Vagina (tissue), 2 donors: Measurements from ENCODE around the gene FAM219A. TPM values are rescaled to one million over a fixed set of nuclear protein-coding genes. Genes with fewer than 3 reads are reported as not detected.

Experiments used
- DNase-seq, 2 donors: peaks; one replicate each; pipeline ENCODE4 v3.0.0-alpha.2; 2017; ENCODE audit errors: extremely low spot score in 2 of 2
- H3K27ac ChIP-seq: fragments of 200-600 bp; sonication (generic); one replicate; pipeline ENCODE4 v1.5.1; 2019
- H3K27me3 ChIP-seq: fragments of 200-600 bp; sonication (generic); one replicate; pipeline ENCODE4 v1.5.1; 2019
- H3K36me3 ChIP-seq, 2 donors: fragments of 200-600 bp; sonication (generic); one replicate each; pipeline ENCODE4 v1.5.1; 2017 to 2019
- H3K4me1 ChIP-seq: fragments of 200-600 bp; sonication (generic); one replicate; pipeline ENCODE4 v1.5.1; 2019
- H3K4me3 ChIP-seq, 2 donors: fragments of 200-600 bp; sonication (generic); 1 replicate in 1 of 2; 2 replicates in 1 of 2; pipeline ENCODE4 v1.5.1; 2016 to 2019
- H3K9me3 ChIP-seq: fragments of 200-600 bp; sonication (generic); one replicate; pipeline ENCODE4 v1.5.1; 2019
- CTCF ChIP-seq, 3 experiments: fragments of 450-650 bp in 2 of 3; fragments of 200-600 bp in 1 of 3; sonication (generic) in 1 of 3; IDR thresholded peaks; one replicate each; pipeline ENCODE4 v1.5.1; 2017 to 2019; ENCODE audit warnings: antibody characterized with exemption in 3 of 3, mild to moderate bottlenecking in 2 of 3, moderate library complexity in 2 of 3
- POLR2A ChIP-seq, 2 donors: fragments of 450-650 bp; IDR thresholded peaks; one replicate each; pipeline ENCODE4 v1.6.1; 2017; ENCODE audit warnings: antibody characterized with exemption in 2 of 2, mild to moderate bottlenecking in 2 of 2, moderate library complexity in 2 of 2
- POLR2AphosphoS5 ChIP-seq, 2 donors: sonication (generic); formaldehyde crosslinking; IDR thresholded peaks; one replicate each; pipeline ENCODE4 v1.9.0; 2017; ENCODE audit warnings: antibody characterized with exemption in 2 of 2, mild to moderate bottlenecking in 2 of 2, low read depth in 1 of 2; ENCODE audit not compliant: insufficient read depth in 1 of 2
- intact Hi-C: fragments of 100-400 bp; cut with DNase I; formaldehyde crosslinking; loops from one replicate; pipeline ENCODE4 v1.15.1; 2023
- total RNA-seq: library from RNA; depleted of rRNA; stranded (reverse); fragments of >200 nt; gene quantifications from one replicate; pipeline ENCODE4 v1.2.3, GENCODE V29; 2016

Gene FAM219A
- 9.3 TPM for total RNA-seq

- no peaks in the 10 kb centered on the region for H3K27me3 ChIP-seq
- peak within 1 kb of the TSS; percentile 83 for H3K27ac ChIP-seq
- intact Hi-C loops, result no loop called here
- peak in 1 of 3 experiments; percentile 22 for TF ChIP-seq CTCF (IDR thresholded peaks at IDR 0.05)
- peak; percentile 93 to 96 for TF ChIP-seq POLR2AphosphoS5 (IDR thresholded peaks at IDR 0.05; ENCODE audit: insufficient read depth in 1 of 2, low read depth in 1 of 2)
- TF ChIP-seq POLR2A (IDR thresholded peaks at IDR 0.05), result peak in 1 of 2 donors; percentile 91
- DNase-seq, result peak; percentile 99
- H3K36me3 ChIP-seq, result no peaks in the 10 kb centered on the region
- H3K4me1 ChIP-seq, result peaks cover 30% of the 10 kb centered on the region
- H3K4me3 ChIP-seq, result peak within 1 kb of the TSS; percentile 86 to 99
- H3K9me3 ChIP-seq, result no peaks in the 10 kb centered on the region
Observed at GRCh38 chr9:34458013-34458958, at the start of gene FAM219A, which contains the start of gene DNAI1. Gene FAM219A (minus strand): TSS chr9:34458570. CDS start chr9:34458263, 307 bp downstream. Gene DNAI1 (plus strand): TSS chr9:34458805. CDS start chr9:34459006, 201 bp downstream.

GRCh38 chr9:34507966-34508365, 49.6 kb upstream of the FAM219A start:
- intact Hi-C loops, result no loop called here
- DNase-seq, result no peak
- Histone ChIP-seq H3K27ac (no peak overlapping the region), H3K9me3 (no peaks in the 10 kb centered on the region), H3K4me3 (no peak overlapping the region), H3K27me3 (no peaks in the 10 kb centered on the region), H3K36me3 (no peaks in the 10 kb centered on the region), H3K4me1 (peaks cover 7% of the 10 kb centered on the region)
- TF ChIP-seq POLR2A (IDR thresholded peaks at IDR 0.05) (no peak), POLR2AphosphoS5 (IDR thresholded peaks at IDR 0.05; ENCODE audit: insufficient read depth in 1 of 2, low read depth in 1 of 2) (no peak), CTCF (IDR thresholded peaks at IDR 0.05) (no peak)

- Histone ChIP-seq H3K36me3 (no peaks in the 10 kb centered on the region), H3K4me1 (peaks cover 12% of the 10 kb centered on the region), H3K27ac (no peak overlapping the region), H3K9me3 (no peaks in the 10 kb centered on the region), H3K4me3 (no peak overlapping the region), H3K27me3 (no peaks in the 10 kb centered on the region)
- no peak for TF ChIP-seq POLR2AphosphoS5 (IDR thresholded peaks at IDR 0.05; ENCODE audit: insufficient read depth in 1 of 2, low read depth in 1 of 2)
- TF ChIP-seq POLR2A (IDR thresholded peaks at IDR 0.05), result no peak
- TF ChIP-seq CTCF (IDR thresholded peaks at IDR 0.05), result no peak
- no peak for DNase-seq
- intact Hi-C loops, result no loop called here
Observed at GRCh38 chr9:34507556-34507955, 49.2 kb upstream of the FAM219A start.

- DNase-seq, result no peak
- intact Hi-C loops, result no loop called here
- Histone ChIP-seq H3K27me3 (no peaks in the 10 kb centered on the region), H3K4me1 (peaks cover 21% of the 10 kb centered on the region), H3K27ac (no peak overlapping the region), H3K9me3 (no peaks in the 10 kb centered on the region), H3K36me3 (no peaks in the 10 kb centered on the region), H3K4me3 (no peak overlapping the region)
- TF ChIP-seq POLR2AphosphoS5 (IDR thresholded peaks at IDR 0.05; ENCODE audit: insufficient read depth in 1 of 2, low read depth in 1 of 2) (no peak), CTCF (IDR thresholded peaks at IDR 0.05) (no peak), POLR2A (IDR thresholded peaks at IDR 0.05) (no peak)
Observed at GRCh38 chr9:34506623-34507022, 48.3 kb upstream of the FAM219A start.
